IPS-18a (cell line): Measurements from ENCODE around the gene PSAPL1.

ENCODE experiments used
- H3K27ac ChIP-seq: one replicate; pipeline ENCODE4 v1.5.1; 2013; ENCODE audit warnings: low read length
- H3K27me3 ChIP-seq: one replicate; pipeline ENCODE4 v1.6.1; 2013; ENCODE audit warnings: mild to moderate bottlenecking, low read length; ENCODE audit not compliant: control insufficient read depth, insufficient read depth
- H3K36me3 ChIP-seq: one replicate; pipeline ENCODE4 v1.6.1; 2013; ENCODE audit warnings: low read depth, low read length; ENCODE audit not compliant: control insufficient read depth
- H3K4me1 ChIP-seq: one replicate; pipeline ENCODE4 v1.6.1; 2013; ENCODE audit warnings: low read depth, low read length; ENCODE audit not compliant: control insufficient read depth
- H3K4me3 ChIP-seq: one replicate; pipeline ENCODE4 v1.5.1; 2013; ENCODE audit warnings: low read length
- H3K9ac ChIP-seq: one replicate; pipeline ENCODE4 v1.6.1; 2013; ENCODE audit warnings: mild to moderate bottlenecking, low read length, moderate library complexity
- H3K9me3 ChIP-seq: one replicate; pipeline ENCODE4 v1.6.1; 2013; ENCODE audit warnings: low read depth, low read length; ENCODE audit not compliant: control insufficient read depth

Gene PSAPL1

DNA sequence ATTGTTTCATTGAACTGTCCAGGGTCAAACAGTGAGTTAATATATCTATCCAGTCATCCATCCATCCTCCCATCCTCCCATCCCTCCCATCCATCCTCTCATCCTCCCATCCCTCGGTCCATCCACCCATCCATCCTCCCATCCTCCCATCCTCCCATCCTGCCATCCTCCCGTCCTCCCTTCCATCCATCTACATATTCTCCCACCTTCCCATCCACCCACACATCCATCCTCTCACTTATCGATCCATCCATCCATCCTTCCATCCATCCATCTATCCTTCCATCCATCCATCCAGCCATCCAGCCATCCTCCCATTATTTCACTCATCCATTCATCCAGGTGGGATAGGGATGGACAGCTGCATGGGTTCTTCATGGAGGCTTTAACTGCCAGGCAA lies 35.4 kb upstream of the PSAPL1 start:
- H3K36me3 ChIP-seq, result no peaks in the 10 kb centered on the region
- H3K9me3 ChIP-seq, result no peaks in the 10 kb centered on the region
- no peak overlapping the region for H3K9ac ChIP-seq
- H3K4me3 ChIP-seq, result no peak overlapping the region
- H3K27me3 ChIP-seq, result no peaks in the 10 kb centered on the region
- peaks cover 11% of the 10 kb centered on the region for H3K4me1 ChIP-seq
- no peak overlapping the region for H3K27ac ChIP-seq

DNA sequence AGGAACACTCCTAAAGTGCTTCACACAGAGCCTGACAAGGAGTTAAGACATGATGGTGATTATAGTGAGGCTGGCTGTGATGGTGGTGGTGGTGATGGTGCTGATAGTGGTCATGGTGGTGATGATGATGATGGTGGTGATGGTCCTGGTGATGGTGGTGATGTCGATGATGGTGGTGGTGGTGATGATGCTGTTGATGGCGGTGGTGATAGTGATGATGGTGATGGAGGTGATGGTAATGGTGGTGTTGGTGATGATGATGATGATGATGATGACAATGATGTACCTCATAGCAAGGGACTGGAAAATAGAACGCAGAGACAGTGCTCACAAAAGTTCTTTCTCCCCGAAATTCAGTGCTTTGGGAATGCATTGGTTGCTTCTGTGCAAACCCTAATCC lies 34.3 kb upstream of the PSAPL1 start:
- Histone ChIP-seq H3K9me3 (no peaks in the 10 kb centered on the region), H3K4me1 (peaks cover 13% of the 10 kb centered on the region), H3K36me3 (no peaks in the 10 kb centered on the region), H3K27ac (no peak overlapping the region), H3K9ac (no peak overlapping the region), H3K27me3 (no peaks in the 10 kb centered on the region), H3K4me3 (no peak overlapping the region)

DNA sequence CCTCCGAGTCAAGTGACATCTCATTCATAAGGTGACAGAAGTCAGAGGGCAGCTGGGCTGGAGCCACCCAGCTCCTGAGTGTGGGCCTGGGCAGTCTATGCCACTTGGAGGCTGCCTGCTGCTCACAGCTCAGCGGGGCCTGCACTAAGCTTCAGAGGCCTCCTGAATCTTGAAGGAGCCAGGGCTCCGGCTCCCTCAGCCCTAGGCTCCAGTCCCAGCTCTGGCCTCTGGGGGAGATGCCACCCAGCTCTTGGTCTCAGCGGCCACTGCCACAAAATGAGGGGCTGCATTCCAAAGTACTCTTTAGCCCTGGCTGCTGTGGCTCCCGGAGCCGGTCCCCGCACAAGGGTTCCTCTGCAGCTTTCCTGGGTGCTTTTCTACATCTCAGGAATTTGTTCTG lies 32.7 kb upstream of the PSAPL1 start:
- H3K36me3 ChIP-seq, result no peaks in the 10 kb centered on the region
- H3K27me3 ChIP-seq, result no peaks in the 10 kb centered on the region
- no peak overlapping the region for H3K4me3 ChIP-seq
- H3K9me3 ChIP-seq, result no peaks in the 10 kb centered on the region
- no peak overlapping the region for H3K27ac ChIP-seq
- no peak overlapping the region for H3K9ac ChIP-seq
- H3K4me1 ChIP-seq, result peaks cover 9% of the 10 kb centered on the region

DNA sequence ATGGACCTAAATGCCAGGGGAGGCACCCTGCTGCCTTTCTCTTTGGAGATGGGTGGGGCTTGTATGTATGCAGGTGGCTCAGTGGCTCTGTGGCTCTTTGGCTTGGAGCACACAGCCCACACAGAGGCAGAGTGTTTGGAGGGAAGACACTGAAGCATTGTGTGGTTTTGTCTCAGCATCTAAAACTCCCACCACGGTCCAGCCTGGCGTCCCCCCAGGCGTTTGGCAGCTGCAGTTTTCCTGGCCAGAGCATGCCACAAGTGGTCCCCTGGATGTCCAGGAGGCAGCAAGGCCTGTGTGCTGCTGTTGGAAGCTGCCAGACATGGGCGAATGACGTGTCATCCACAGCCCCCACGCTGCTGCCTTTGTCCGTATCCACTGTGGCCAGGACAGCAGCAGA lies 32.2 kb upstream of the PSAPL1 start:
- Histone ChIP-seq H3K4me3 (no peak overlapping the region), H3K27ac (no peak overlapping the region), H3K27me3 (no peaks in the 10 kb centered on the region), H3K9me3 (no peaks in the 10 kb centered on the region), H3K9ac (no peak overlapping the region), H3K36me3 (no peaks in the 10 kb centered on the region), H3K4me1 (peaks cover 4% of the 10 kb centered on the region)

DNA sequence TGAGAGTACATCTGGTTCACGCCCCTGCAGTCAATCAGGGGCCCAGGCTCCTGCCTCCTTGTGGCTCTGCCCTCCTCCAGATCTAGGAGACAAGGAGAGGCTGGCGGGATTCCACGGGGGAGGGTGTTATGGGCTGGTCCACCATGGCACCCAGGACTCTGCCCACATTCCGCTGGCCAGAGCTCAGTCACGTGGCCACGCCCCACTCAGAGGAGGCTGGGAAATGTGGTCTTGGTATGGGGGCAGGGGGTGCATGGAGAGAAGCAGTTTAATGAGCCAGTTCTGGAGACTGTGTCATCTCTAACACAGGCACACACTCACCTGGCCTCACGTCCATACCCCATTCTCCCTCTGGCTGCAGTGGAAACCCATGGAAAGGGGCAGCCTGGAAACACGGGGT lies 31.5 kb upstream of the PSAPL1 start:
- Histone ChIP-seq H3K4me1 (peaks cover 4% of the 10 kb centered on the region), H3K36me3 (no peaks in the 10 kb centered on the region), H3K9me3 (no peaks in the 10 kb centered on the region), H3K4me3 (no peak overlapping the region), H3K27ac (no peak overlapping the region), H3K9ac (no peak overlapping the region), H3K27me3 (no peaks in the 10 kb centered on the region)

DNA sequence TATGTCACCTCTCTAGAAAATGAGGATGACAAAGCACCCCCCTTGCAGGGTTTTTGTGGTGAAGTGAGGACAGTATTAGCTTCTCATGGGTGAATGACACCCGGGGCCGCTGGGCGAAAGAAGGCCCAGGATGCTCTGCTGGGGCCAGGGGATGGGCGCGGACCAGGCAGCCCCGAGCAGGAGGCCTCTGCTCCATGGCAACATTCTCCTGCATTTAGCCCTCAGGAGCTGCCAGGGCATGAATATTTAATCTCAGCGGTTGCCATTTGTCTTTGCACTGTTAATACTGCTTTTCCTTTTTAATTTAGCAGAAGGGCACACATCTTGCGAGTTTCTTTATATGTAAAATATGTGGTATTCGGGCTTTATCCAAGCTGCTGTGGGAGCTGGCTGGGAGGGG lies 30.3 kb upstream of the PSAPL1 start:
- Histone ChIP-seq H3K27me3 (no peaks in the 10 kb centered on the region), H3K9ac (no peak overlapping the region), H3K36me3 (no peaks in the 10 kb centered on the region), H3K27ac (no peak overlapping the region), H3K9me3 (no peaks in the 10 kb centered on the region), H3K4me3 (no peak overlapping the region), H3K4me1 (peaks cover 4% of the 10 kb centered on the region)

DNA sequence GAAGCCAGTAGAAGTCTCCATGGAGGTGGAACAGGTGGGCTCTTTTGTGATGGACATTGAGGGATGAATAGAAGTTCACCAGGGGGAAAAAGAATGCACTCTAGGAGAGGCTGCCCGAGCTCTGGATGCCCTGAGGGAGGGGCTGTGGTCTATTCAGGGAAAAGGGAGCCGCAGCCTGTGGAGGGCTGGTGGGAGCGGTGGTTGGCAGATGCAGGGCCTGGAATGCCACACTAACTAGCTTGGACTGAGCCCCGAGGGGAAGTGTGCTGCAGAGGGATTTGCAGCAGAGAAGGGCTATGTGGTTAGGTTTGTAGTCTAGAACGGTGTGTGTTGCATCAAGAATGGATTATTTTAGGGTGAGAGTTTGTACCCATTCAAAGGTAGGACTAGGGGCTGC lies 29.5 kb upstream of the PSAPL1 start:
- Histone ChIP-seq H3K27ac (no peak overlapping the region), H3K36me3 (no peaks in the 10 kb centered on the region), H3K9me3 (no peaks in the 10 kb centered on the region), H3K4me3 (no peak overlapping the region), H3K9ac (no peak overlapping the region), H3K4me1 (peaks cover 4% of the 10 kb centered on the region), H3K27me3 (no peaks in the 10 kb centered on the region)

DNA sequence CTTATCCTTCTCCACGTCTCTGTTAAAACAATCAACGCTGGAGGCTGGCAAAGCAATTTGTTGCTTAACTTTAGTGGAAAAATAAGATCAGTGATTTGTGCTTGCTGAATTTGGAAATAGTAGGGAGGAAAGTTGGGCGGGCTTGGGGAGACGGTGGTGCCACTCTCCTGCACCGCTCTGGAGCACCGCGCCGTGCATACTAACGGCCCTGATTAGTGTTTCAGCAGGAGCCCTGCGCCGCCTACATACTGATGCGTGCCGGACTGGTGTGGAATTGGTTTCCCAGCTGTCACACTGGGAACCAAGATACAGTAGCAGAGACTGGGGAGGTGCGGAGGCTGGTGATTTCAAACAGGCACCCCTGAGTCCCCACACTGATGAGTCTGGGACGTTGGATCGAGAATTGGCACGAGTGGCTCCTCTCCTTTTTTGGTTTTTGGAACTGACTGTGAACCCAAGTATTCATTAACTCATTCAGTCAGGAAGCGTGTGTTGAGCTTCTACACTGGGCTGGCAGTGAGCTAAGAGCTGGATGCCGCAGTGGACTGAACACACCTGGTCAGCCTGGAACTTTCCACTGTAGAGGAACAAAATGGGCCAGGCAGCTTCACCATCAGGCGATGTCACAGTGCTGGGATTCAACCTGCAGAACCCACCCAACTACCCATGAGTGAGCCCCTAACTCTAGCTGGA lies 29.0 kb upstream of the PSAPL1 start:
- H3K4me1 ChIP-seq, result peaks cover 4% of the 10 kb centered on the region
- H3K9ac ChIP-seq, result no peak overlapping the region
- no peaks in the 10 kb centered on the region for H3K9me3 ChIP-seq
- H3K27me3 ChIP-seq, result no peaks in the 10 kb centered on the region
- H3K36me3 ChIP-seq, result no peaks in the 10 kb centered on the region
- H3K4me3 ChIP-seq, result no peak overlapping the region
- no peak overlapping the region for H3K27ac ChIP-seq

DNA sequence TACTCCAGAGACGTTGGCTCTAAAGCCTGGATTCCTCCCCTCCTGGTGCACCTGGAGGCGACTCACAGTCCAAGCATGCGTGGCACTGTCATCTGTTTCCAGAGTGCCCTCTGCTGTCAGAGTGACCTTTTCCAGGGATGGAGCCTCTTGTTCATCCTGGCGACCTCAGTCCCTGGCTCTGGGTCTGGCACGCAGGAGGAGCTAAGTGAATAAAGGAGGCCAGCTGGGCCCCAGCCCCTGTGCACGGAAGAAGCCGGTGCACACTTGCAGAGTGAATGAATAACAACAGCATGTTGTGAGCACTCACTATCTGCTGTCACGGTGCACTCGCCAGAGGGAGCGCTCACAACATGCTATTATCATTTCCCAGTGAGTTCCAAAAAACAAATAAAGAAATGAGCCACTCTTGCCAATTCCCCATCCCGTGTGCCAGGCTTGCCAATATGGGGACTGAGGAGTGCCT lies 27.8 kb upstream of the PSAPL1 start:
- Histone ChIP-seq H3K27ac (no peak overlapping the region), H3K9me3 (no peaks in the 10 kb centered on the region), H3K4me1 (peaks cover 4% of the 10 kb centered on the region), H3K36me3 (no peaks in the 10 kb centered on the region), H3K9ac (no peak overlapping the region), H3K27me3 (no peaks in the 10 kb centered on the region), H3K4me3 (no peak overlapping the region)

DNA sequence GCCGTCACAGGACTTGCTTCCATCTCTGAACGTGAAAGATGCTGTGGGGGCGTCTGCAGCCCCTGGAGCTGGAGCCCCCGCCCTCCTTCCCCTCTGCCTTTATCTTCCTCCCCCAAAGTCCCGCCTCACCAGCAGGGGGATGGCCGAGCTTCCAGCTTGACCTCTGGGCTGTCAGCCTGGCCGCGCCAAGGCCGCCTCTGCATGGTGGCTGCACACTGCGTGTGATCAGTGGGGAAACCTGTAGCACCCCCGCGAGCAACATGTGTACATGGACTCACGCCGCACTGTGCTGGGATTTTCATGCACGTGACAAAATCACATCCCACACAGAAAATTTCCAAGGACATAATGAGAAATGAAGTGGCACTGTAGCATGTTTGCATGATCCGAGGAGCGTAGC lies 26.5 kb upstream of the PSAPL1 start:
- Histone ChIP-seq H3K4me1 (peaks cover 4% of the 10 kb centered on the region), H3K9me3 (no peaks in the 10 kb centered on the region), H3K4me3 (no peak overlapping the region), H3K9ac (no peak overlapping the region), H3K36me3 (no peaks in the 10 kb centered on the region), H3K27ac (no peak overlapping the region), H3K27me3 (no peaks in the 10 kb centered on the region)

DNA sequence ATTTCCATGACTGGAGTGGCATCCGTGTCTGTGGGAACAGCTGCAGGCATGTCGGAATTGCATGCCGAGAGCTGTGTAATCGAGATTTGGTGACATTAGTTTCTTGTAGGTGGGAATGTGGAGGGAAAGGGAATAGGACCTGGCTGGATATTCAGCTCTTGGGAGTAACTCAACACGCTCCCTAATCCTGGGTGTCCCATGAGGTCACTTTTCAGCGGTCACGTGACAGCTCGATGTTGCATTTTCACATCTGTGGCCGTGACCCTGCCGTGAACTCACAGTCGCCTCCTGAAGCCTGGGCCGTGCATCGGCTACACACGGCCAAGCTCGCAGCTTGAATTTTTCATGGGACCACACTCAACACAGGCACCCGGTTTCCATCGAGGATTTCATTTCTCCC lies 25.8 kb upstream of the PSAPL1 start:
- H3K36me3 ChIP-seq, result no peaks in the 10 kb centered on the region
- H3K4me3 ChIP-seq, result no peak overlapping the region
- H3K9me3 ChIP-seq, result no peaks in the 10 kb centered on the region
- no peak overlapping the region for H3K27ac ChIP-seq
- peaks cover 4% of the 10 kb centered on the region for H3K4me1 ChIP-seq
- H3K27me3 ChIP-seq, result no peaks in the 10 kb centered on the region
- H3K9ac ChIP-seq, result no peak overlapping the region

DNA sequence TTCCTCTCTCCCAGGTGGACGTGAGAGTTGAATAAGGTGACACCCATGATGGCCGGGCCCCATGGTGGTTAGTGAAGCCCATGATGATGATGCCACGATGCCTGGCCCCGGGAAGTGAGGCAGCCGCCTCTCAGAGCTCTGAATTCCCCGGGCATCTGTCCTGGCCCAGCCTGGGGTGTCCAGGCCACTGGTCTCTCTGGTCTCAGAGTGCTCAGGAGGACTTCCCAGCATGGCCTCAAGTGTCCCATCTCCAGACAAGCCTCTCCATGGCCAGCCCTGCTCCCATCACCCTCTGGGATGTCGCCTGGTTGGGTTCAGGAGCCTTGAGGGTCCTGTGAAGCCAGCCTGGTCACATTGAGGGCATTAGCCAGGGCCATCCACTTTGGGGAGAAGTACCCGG lies 24.7 kb upstream of the PSAPL1 start:
- H3K27ac ChIP-seq, result no peak overlapping the region
- H3K9ac ChIP-seq, result no peak overlapping the region
- H3K27me3 ChIP-seq, result no peaks in the 10 kb centered on the region
- H3K9me3 ChIP-seq, result no peaks in the 10 kb centered on the region
- H3K4me3 ChIP-seq, result no peak overlapping the region
- H3K4me1 ChIP-seq, result peaks cover 4% of the 10 kb centered on the region
- no peaks in the 10 kb centered on the region for H3K36me3 ChIP-seq
